Endothelial cell of umbilical vein (primary cell): ENCODE measurements around the gene ANGPT4. TPM values are rescaled to one million over a fixed set of nuclear protein-coding genes. Genes with fewer than 3 reads are reported as not detected.

Experiments used
- BruUV-seq: library from RNA; stranded (reverse); fragments of 400-500 nt; replicated peaks from 2 replicates; lab custom pipeline; 2021; lab: Mats Ljungman, UMichigan
- CTCF ChIA-PET: fragments of 300-600, 350-600 bp; sonication (Branson Sonifier 250); formaldehyde crosslinking; loops from one replicate; lab custom pipeline; 2021; ENCODE audit warnings: antibody characterized with exemption, inconsistent platforms; lab: Charles Lee
- POLR2A ChIA-PET: fragments of 300-600, 350-600 bp; sonication (Branson Sonifier 250); formaldehyde crosslinking; loops from one replicate; lab custom pipeline; 2021; ENCODE audit warnings: antibody characterized with exemption, inconsistent platforms; lab: Charles Lee
- DNase-seq: peaks from one replicate; pipeline ENCODE4 v3.0.0-alpha.2; 2011; ENCODE audit warnings: low read depth, low spot score
- FAIRE-seq: peaks from 2 replicates; lab custom pipeline; 2011; peaks lifted over from hg19 to GRCh38; lab: Jason Lieb, UNC
- H2AFZ ChIP-seq: 2 replicates; pipeline ENCODE4 v1.6.0; 2012; ENCODE audit warnings: low read depth, low read length, control low read depth, inconsistent platforms
- H3K27ac ChIP-seq: 2 replicates; pipeline ENCODE4 v1.5.1; 2011; ENCODE audit warnings: low read depth, mild to moderate bottlenecking, control low read depth, low read length, moderate library complexity; ENCODE audit not compliant: insufficient read depth
- H3K27me3 ChIP-seq, 2 experiments: 2 replicates each; pipeline versions ENCODE4 v1.6.0 to v1.6.1; 2011; ENCODE audit warnings: low read length in 2 of 2, mixed read lengths in 1 of 2; ENCODE audit not compliant: control insufficient read depth in 2 of 2, insufficient read depth in 2 of 2
- H3K36me3 ChIP-seq, 2 experiments: 2 replicates in 1 of 2; 3 replicates in 1 of 2; pipeline ENCODE4 v1.5.1; 2011; ENCODE audit warnings: low read length in 2 of 2, mild to moderate bottlenecking in 1 of 2, moderate library complexity in 1 of 2; ENCODE audit not compliant: control insufficient read depth in 2 of 2, insufficient read depth in 2 of 2; ENCODE audit errors: extremely low read depth in 1 of 2
- H3K4me1 ChIP-seq: 3 replicates; pipeline ENCODE4 v1.5.1; 2011; ENCODE audit warnings: mild to moderate bottlenecking, low read length; ENCODE audit not compliant: control insufficient read depth, insufficient read depth; ENCODE audit errors: extremely low read depth
- H3K4me2 ChIP-seq: 2 replicates; pipeline ENCODE4 v1.6.1; 2011; ENCODE audit warnings: low read length, control low read depth, mixed read lengths; ENCODE audit not compliant: insufficient read depth
- H3K4me3 ChIP-seq, 3 experiments: fragments of 200-600 bp in 1 of 3; sonication (generic), shearing (Covaris generic) in 1 of 3; replicated peaks in 1 of 3; 2 replicates each; pipeline ENCODE4 v1.5.1; 2011 to 2016; ENCODE audit warnings: control low read depth in 3 of 3, low read length in 3 of 3, mild to moderate bottlenecking in 2 of 3, inconsistent platforms in 1 of 3, low read depth in 1 of 3, moderate library complexity in 1 of 3; ENCODE audit not compliant: insufficient read depth in 1 of 3
- H3K79me2 ChIP-seq: 2 replicates; pipeline ENCODE4 v1.6.0; 2012; ENCODE audit warnings: low read length, inconsistent platforms; ENCODE audit not compliant: control insufficient read depth, insufficient read depth
- H3K9ac ChIP-seq: replicated peaks from 2 replicates; pipeline ENCODE3; 2011; ENCODE audit warnings: low read length, control low read depth; ENCODE audit not compliant: insufficient read depth; ENCODE audit errors: extremely low read depth
- H3K9me1 ChIP-seq: replicated peaks from 3 replicates; pipeline ENCODE4 v1.6.0; 2011; ENCODE audit warnings: mild to moderate bottlenecking, low read length; ENCODE audit not compliant: control insufficient read depth, insufficient read depth; ENCODE audit errors: extremely low read depth
- H3K9me3 ChIP-seq: replicated peaks from 2 replicates; pipeline ENCODE4 v1.5.1; 2012; ENCODE audit warnings: low read length, inconsistent platforms; ENCODE audit not compliant: control insufficient read depth, insufficient read depth
- H4K20me1 ChIP-seq: replicated peaks from 2 replicates; pipeline ENCODE3; 2011; ENCODE audit warnings: mild to moderate bottlenecking, low read length; ENCODE audit not compliant: control insufficient read depth, insufficient read depth; ENCODE audit errors: extremely low read depth
- CTCF ChIP-seq, 2 donors: IDR thresholded peaks; 1 replicate in 1 of 2; 2 replicates in 1 of 2; pipeline ENCODE4 v1.5.1; 2011; ENCODE audit warnings: low read length in 2 of 2, mild to moderate bottlenecking in 2 of 2, moderate library complexity in 2 of 2, control low read depth in 1 of 2, inconsistent platforms in 1 of 2, low read depth in 1 of 2; ENCODE audit not compliant: insufficient read depth in 1 of 2; ENCODE audit errors: extremely low read depth in 1 of 2
- FOS ChIP-seq: IDR thresholded peaks from 2 replicates; pipeline ENCODE4 v1.6.1; 2011; ENCODE audit warnings: mild to moderate bottlenecking, low read length, moderate library complexity, borderline replicate concordance; ENCODE audit not compliant: insufficient read depth
- GATA2 ChIP-seq: IDR thresholded peaks from 2 replicates; pipeline ENCODE4 v1.7.0; 2011; ENCODE audit warnings: low read depth, mild to moderate bottlenecking, moderate library complexity, mixed read lengths, low read length; ENCODE audit not compliant: insufficient read length, insufficient read depth
- JUN ChIP-seq: IDR thresholded peaks from 2 replicates; pipeline ENCODE4 v1.6.1; 2011; ENCODE audit warnings: borderline replicate concordance, low read depth; ENCODE audit not compliant: insufficient read length, insufficient read depth
- MAX ChIP-seq: IDR thresholded peaks from 2 replicates; pipeline ENCODE4 v1.6.1; 2011; ENCODE audit not compliant: insufficient read depth, insufficient read length
- POLR2A ChIP-seq: IDR thresholded peaks from 2 replicates; pipeline ENCODE4 v1.6.1; 2012; ENCODE audit warnings: low read depth, mild to moderate bottlenecking, control low read depth, low read length
- POLR2AphosphoS5 ChIP-seq: IDR thresholded peaks from 2 replicates; pipeline ENCODE4 v1.6.1; 2012; ENCODE audit warnings: low read depth, mild to moderate bottlenecking, control low read depth, low read length, moderate library complexity; ENCODE audit not compliant: insufficient read depth
- dilution Hi-C: fragments of 300-500 bp; cut with MboI; formaldehyde crosslinking; loops from one replicate; pipeline ENCODE4 v1.15.0; 2019; ENCODE audit warnings: low sequenced_read_pairs; ENCODE audit not compliant: extremely low pct_ligation_motif_present
- intact Hi-C: fragments of 100-400 bp; cut with micrococcal nuclease; formaldehyde crosslinking; loops from one replicate; pipeline ENCODE4 v1.10.0; 2022
- polyA plus RNA-seq, 4 experiments: library from polyadenylated mRNA; depleted of rRNA in 3 of 4; stranded (reverse) in 3 of 4; unstranded in 1 of 4; fragments of >200 nt; gene quantifications; 2 replicates each; pipeline versions ENCODE4 v1.2.1 to v1.2.3, GENCODE V29; 2011 to 2012; ENCODE audit warnings: missing spikeins in 1 of 4
- total RNA-seq: library from RNA; stranded (reverse); gene quantifications from 2 replicates; pipeline ENCODE4 v1.2.3, GENCODE V29; 2021

The ANGPT4 gene
- total and polyA plus RNA-seq, 2 donors (not counting 3 experiments of a cell fraction or from before 2014, with no cell fraction given) = not detected

- H3K9ac ChIP-seq = no peak overlapping the region
- ChIA-PET POLR2A (no interaction called here), CTCF (interaction anchor here (1.5 to 3.4 kb wide), 2 partner anchors 9 to 131 kb away, joined by 3 to 10 read pairs; no protein-coding TSS in a partner anchor)
- BruUV-seq = no TSS peak
- no peaks in the 10 kb centered on the region for H3K9me3 ChIP-seq
- FAIRE-seq = no peak
- intact Hi-C loops (no loop called here), dilution Hi-C loops (no loop called here)
- H3K4me2 ChIP-seq = no peak overlapping the region
- no peak for DNase-seq
- no peaks in the 10 kb centered on the region for H4K20me1 ChIP-seq
- no peak overlapping the region for H3K27ac ChIP-seq
- no peak overlapping the region for H3K4me3 ChIP-seq
- no peaks in the 10 kb centered on the region for H3K36me3 ChIP-seq
- H3K27me3 ChIP-seq = peaks cover 0 to 5% of the 10 kb centered on the region in 2 experiments
- no peaks in the 10 kb centered on the region for H3K4me1 ChIP-seq
- H2AFZ ChIP-seq = no peak overlapping the region
- H3K79me2 ChIP-seq = no peaks in the 10 kb centered on the region
- no peak for TF ChIP-seq POLR2A
- no peak for TF ChIP-seq CTCF (IDR thresholded peaks at IDR 0.05; ENCODE audit: extremely low read depth in 1 of 2, insufficient read depth in 1 of 2, low read depth in 1 of 2, low read length in 2 of 2)
- TF ChIP-seq JUN = no peak
- TF ChIP-seq GATA2 = no peak
- TF ChIP-seq MAX = no peak
- no peak for TF ChIP-seq POLR2AphosphoS5
- no peak for TF ChIP-seq FOS
- H3K9me1 ChIP-seq = no peaks in the 10 kb centered on the region
Measured at GRCh38 chr20:946826-947225, 30.7 kb upstream of the ANGPT4 start.
